HG02970 (cell line): ENCODE results near the gene CYP4F3.
"Not testable (repeated sequence)": the region's sequence is repeated elsewhere in the genome, so short reads cannot be mapped to it uniquely, and the experiment has no call there.

Experiments used
- ATAC-seq: cut with Tn5 transposase; IDR thresholded peaks from one replicate; pipeline ENCODE4 v1.9.1; 2021; ENCODE audit warnings: mild to moderate bottlenecking, moderate library complexity, moderate number of reproducible peaks; ENCODE audit not compliant: unreplicated experiment, low FRiP score

Gene CYP4F3

GRCh38 chr19:15666186-15666585 lies 25.5 kb downstream of the CYP4F3 start:
- no peak for ATAC-seq

- ATAC-seq = no peak
These were observed 26.2 kb downstream of the CYP4F3 start for GRCh38 chr19:15666883-15667282.

GRCh38 chr19:15669440-15669839 lies 28.7 kb downstream of the CYP4F3 start:
- ATAC-seq = no peak

- no peak for ATAC-seq
These were observed 29.2 kb downstream of the CYP4F3 start for GRCh38 chr19:15669891-15670290.

GRCh38 chr19:15671237-15671821 lies 30.6 kb downstream of the CYP4F3 start:
- ATAC-seq = no peak

- ATAC-seq = no peak
These were observed 31.3 kb downstream of the CYP4F3 start for GRCh38 chr19:15671891-15672579.

- ATAC-seq = no peak
These were observed 32.0 kb downstream of the CYP4F3 start, which contains the start of gene CYP4F12 for GRCh38 chr19:15672580-15673175. Gene CYP4F12 (plus strand): TSS chr19:15673087. CDS start chr19:15673530, 443 bp downstream.

- no peak for ATAC-seq
These were observed 32.5 kb downstream of the CYP4F3 start for GRCh38 chr19:15673176-15673654.

GRCh38 chr19:15675560-15675959 lies 34.9 kb downstream of the CYP4F3 start:
- no peak for ATAC-seq

GRCh38 chr19:15679089-15679488 lies 38.4 kb downstream of the CYP4F3 start:
- no peak for ATAC-seq

GRCh38 chr19:15679865-15680264 lies 39.2 kb downstream of the CYP4F3 start:
- not testable (repeated sequence) for ATAC-seq

- ATAC-seq = no peak
These were observed 40.0 kb downstream of the CYP4F3 start for GRCh38 chr19:15680478-15681322.

- ATAC-seq = no peak
These were observed 42.7 kb downstream of the CYP4F3 start for GRCh38 chr19:15683411-15683810.

GRCh38 chr19:15684828-15685227 lies 44.1 kb downstream of the CYP4F3 start:
- no peak for ATAC-seq

GRCh38 chr19:15696654-15697194 lies 56.0 kb downstream of the CYP4F3 start:
- ATAC-seq = no peak

GRCh38 chr19:15701757-15702533 lies 61.2 kb downstream of the CYP4F3 start:
- ATAC-seq = no peak

GRCh38 chr19:15702534-15702930 lies 61.8 kb downstream of the CYP4F3 start:
- no peak for ATAC-seq
